GM12878 (cell line): ENCODE data around the gene COX17. TPM values are rescaled to one million over a fixed set of nuclear protein-coding genes. Genes with fewer than 3 reads are reported as not detected.

Experiments
- ATAC-seq: fragments of 200-7000 bp; cut with Tn5 transposase; 3 replicates; pipeline ENCODE4 v1.9.1; 2020; ENCODE audit warnings: mild to moderate bottlenecking, moderate library complexity
- BruUV-seq: library from RNA; stranded (reverse); fragments of 400-500 nt; replicated peaks from 2 replicates; lab custom pipeline; 2021; lab: Mats Ljungman, UMichigan
- CTCF ChIA-PET: fragments of 300-600 bp; sonication (Branson Sonifier 250); formaldehyde crosslinking; extraction: SDS; loops from one replicate; lab custom pipeline; 2021; ENCODE audit warnings: inconsistent platforms; lab: Yijun Ruan, JAX
- POLR2A ChIA-PET: fragments of 350-600 bp; formaldehyde crosslinking; extraction: SDS; loops from one replicate; lab custom pipeline; 2021; ENCODE audit warnings: inconsistent platforms; lab: Charles Lee
- RAD21 ChIA-PET: fragments of 300-600 bp; sonication (Branson Sonifier 250); formaldehyde crosslinking; loops from one replicate; lab custom pipeline; 2023; ENCODE audit warnings: antibody characterized with exemption; ENCODE audit not compliant: unreplicated experiment; lab: Charles Lee
- SMC1A ChIA-PET: fragments of 300-600 bp; sonication (Branson Sonifier 250); formaldehyde crosslinking; loops from one replicate; lab custom pipeline; 2023; ENCODE audit not compliant: unreplicated experiment, uncharacterized antibody; lab: Charles Lee
- DNase-seq: peaks from one replicate; pipeline ENCODE4 v3.0.0-alpha.2; 2011; ENCODE audit warnings: low read depth, low spot score
- FAIRE-seq: peaks from 3 replicates; lab custom pipeline; 2011; peaks lifted over from hg19 to GRCh38; lab: Jason Lieb, UNC
- H2AFZ ChIP-seq: 2 replicates; pipeline ENCODE4 v1.6.0; 2011; ENCODE audit warnings: low read depth, low read length, control low read depth; ENCODE audit not compliant: control insufficient read depth
- H3K27ac ChIP-seq: 2 replicates; pipeline ENCODE4 v1.5.1; 2011; ENCODE audit warnings: control low read depth; ENCODE audit not compliant: control insufficient read depth, insufficient read depth
- H3K27me3 ChIP-seq, 2 experiments: replicated peaks in 1 of 2; 2 replicates each; pipeline versions ENCODE4 v1.6.0 to v1.6.1; 2011; ENCODE audit warnings: low read length in 1 of 2; ENCODE audit not compliant: control insufficient read depth in 2 of 2, insufficient read depth in 2 of 2
- H3K36me3 ChIP-seq, 2 experiments: 2 replicates each; pipeline ENCODE4 v1.5.1; 2011; ENCODE audit warnings: low read length in 1 of 2; ENCODE audit not compliant: control insufficient read depth in 2 of 2, insufficient read depth in 2 of 2
- H3K4me1 ChIP-seq: 2 replicates; pipeline ENCODE4 v1.6.1; 2011; ENCODE audit warnings: mild to moderate bottlenecking, low read length, moderate library complexity, mixed read lengths; ENCODE audit not compliant: control insufficient read depth, insufficient read depth
- H3K4me2 ChIP-seq: 2 replicates; pipeline ENCODE4 v1.6.0; 2011; ENCODE audit warnings: control low read depth; ENCODE audit not compliant: control insufficient read depth, insufficient read depth
- H3K4me3 ChIP-seq: fragments of 200-600 bp; sonication (generic); 2 replicates; pipeline ENCODE4 v1.5.1; 2016
- H3K79me2 ChIP-seq: 2 replicates; pipeline ENCODE4 v1.6.0; 2011; ENCODE audit warnings: low read length; ENCODE audit not compliant: control insufficient read depth, insufficient read depth
- H3K9ac ChIP-seq: 2 replicates; pipeline ENCODE4 v1.8.0; 2011; ENCODE audit warnings: low read length, control low read depth, mixed read lengths; ENCODE audit not compliant: control insufficient read depth, insufficient read depth
- H3K9me3 ChIP-seq: replicated peaks from 3 replicates; pipeline ENCODE4 v1.5.1; 2011; ENCODE audit warnings: mild to moderate bottlenecking, low read length; ENCODE audit not compliant: control insufficient read depth, insufficient read depth
- H4K20me1 ChIP-seq: 2 replicates; pipeline ENCODE4 v1.6.0; 2011; ENCODE audit not compliant: control insufficient read depth, insufficient read depth
- BCL11A ChIP-seq: IDR thresholded peaks from 2 replicates; pipeline ENCODE4 v1.6.1; 2011; ENCODE audit warnings: low read depth, low read length
- BMI1 ChIP-seq: fragments of 450-650 bp; IDR thresholded peaks from 2 replicates; pipeline ENCODE4 v1.6.1; 2016; ENCODE audit warnings: mild to moderate bottlenecking, moderate library complexity, borderline replicate concordance
- CEBPZ ChIP-seq: fragments of 150-350 bp; IDR thresholded peaks from 2 replicates; pipeline ENCODE4 v1.6.1; 2016; ENCODE audit warnings: low read depth, low read length
- CHD4 ChIP-seq: fragments of 200-600 bp; sonication (generic); IDR thresholded peaks from 2 replicates; pipeline ENCODE4 v1.6.1; 2016; ENCODE audit warnings: mild to moderate bottlenecking
- DPF2 ChIP-seq: fragments of 450-650 bp; IDR thresholded peaks from 2 replicates; pipeline ENCODE4 v1.6.1; 2017; ENCODE audit warnings: mild to moderate bottlenecking
- E2F4 ChIP-seq: IDR thresholded peaks from 2 replicates; pipeline ENCODE4 v1.6.1; 2012; ENCODE audit warnings: low read depth, low read length, improper control_type of control experiment
- EED ChIP-seq: sonication (generic); IDR thresholded peaks from 2 replicates; pipeline ENCODE4 v1.6.1; 2016; ENCODE audit warnings: antibody characterized with exemption, low read depth
- KDM1A ChIP-seq: fragments of 200-600 bp; sonication (generic); IDR thresholded peaks from 2 replicates; pipeline ENCODE4 v1.6.1; 2016; ENCODE audit warnings: borderline replicate concordance
- LARP7 ChIP-seq: fragments of 450-650 bp; IDR thresholded peaks from 2 replicates; pipeline ENCODE4 v1.6.1; 2017; ENCODE audit warnings: mild to moderate bottlenecking
- MYB ChIP-seq: fragments of 150-350 bp; IDR thresholded peaks from 2 replicates; pipeline ENCODE4 v1.6.1; 2014; ENCODE audit warnings: mild to moderate bottlenecking, low read depth, low read length, borderline replicate concordance
- NFIC ChIP-seq: IDR thresholded peaks from 2 replicates; pipeline ENCODE4 v1.6.1; 2012; ENCODE audit warnings: low read depth, mild to moderate bottlenecking, inconsistent platforms, low read length, moderate library complexity
- PBX3 ChIP-seq: IDR thresholded peaks from 2 replicates; pipeline ENCODE4 v1.6.1; 2011; ENCODE audit warnings: mild to moderate bottlenecking, low read depth, low read length, moderate library complexity; ENCODE audit not compliant: insufficient replicate concordance
- RFX5 ChIP-seq: IDR thresholded peaks from 2 replicates; pipeline ENCODE4 v1.6.1; 2011; ENCODE audit warnings: low read depth, low read length, improper control_type of control experiment
- SPI1 ChIP-seq: IDR thresholded peaks from 2 replicates; pipeline ENCODE4 v1.6.1; 2011; ENCODE audit warnings: low read depth, mild to moderate bottlenecking, low read length, moderate library complexity, borderline replicate concordance; ENCODE audit not compliant: insufficient read depth
- USF1 ChIP-seq: IDR thresholded peaks from 2 replicates; pipeline ENCODE4 v1.6.1; 2011; ENCODE audit warnings: borderline replicate concordance, low read depth, mild to moderate bottlenecking, moderate library complexity, mixed read lengths, low read length; ENCODE audit not compliant: insufficient read depth; ENCODE audit errors: extremely low read length
- WGBS: methylation state at CpG from one replicate; pipeline ENCODE4 v1.1.6; 2016; ENCODE audit warnings: low lambda C conversion rate; ENCODE audit not compliant: insufficient replicate concordance, insufficient coverage; ENCODE audit errors: missing lambda C conversion rate; 5-methylcytosine and 5-hydroxymethylcytosine counted together
- in situ Hi-C: fragments of 300-500 bp; cut with MboI; formaldehyde crosslinking; loops from 9 replicates; pipeline ENCODE4 v1.14.3; 2018; ENCODE audit warnings: mixed read lengths
- intact Hi-C: fragments of 100-400 bp; cut with micrococcal nuclease; formaldehyde crosslinking; loops from one replicate; pipeline ENCODE4 v1.14.2; 2022; ENCODE audit not compliant: unreplicated experiment
- polyA plus RNA-seq, 11 experiments: library from polyadenylated mRNA; depleted of rRNA in 4 of 11; unstranded in 6 of 11; stranded (reverse) in 5 of 11; fragments of >200 nt; fragmentation: Nextera tagmentation in 4 of 11; fragmentation: Illumina TruSeq in 1 of 11; extraction: Ambion mirVana in 4 of 11; extraction: Trizol in 1 of 11; gene quantifications; 1 replicate in 1 of 11; 2 replicates in 10 of 11; pipeline versions ENCODE4 v1.2.1 to v1.2.3, GENCODE V29; 2011 to 2016; ENCODE audit warnings: inconsistent platforms in 2 of 11, missing spikeins in 2 of 11, low read depth in 1 of 11
- total RNA-seq, 4 experiments: library from RNA; depleted of rRNA in 3 of 4; stranded (reverse); fragments of >200 nt in 3 of 4; fragmentation: Illumina TruSeq in 1 of 4; extraction: Trizol in 1 of 4; gene quantifications; 2 replicates each; pipeline versions ENCODE4 v1.2.1 to v1.2.3, GENCODE V29; 2013 to 2021

Gene COX17
- total and polyA plus RNA-seq, 10 of the 15 experiments (the other 5 are each of a cell fraction or from before 2014, with no cell fraction given), result 111 to 717 (median 243) TPM

- Histone ChIP-seq H3K36me3 (no peaks in the 10 kb centered on the region; a peak in 1 of 4 replicates), H3K4me1 (peaks cover 38% of the 10 kb centered on the region), H4K20me1 (no peaks in the 10 kb centered on the region), H3K27ac (no peak overlapping the region), H3K79me2 (no peaks in the 10 kb centered on the region), H2AFZ (no peak overlapping the region), H3K4me2 (no peak overlapping the region), H3K9ac (no peak overlapping the region), H3K9me3 (no peaks in the 10 kb centered on the region), H3K4me3 (no peak overlapping the region), H3K27me3 (no peaks in the 10 kb centered on the region)
- ChIA-PET SMC1A (interaction anchor here (9.4 kb wide), 1 partner anchor 31 kb away, joined by 128 read pairs; no protein-coding TSS in a partner anchor), CTCF (interaction anchor here (0.7 to 0.9 kb wide), 2 partner anchors 13 to 39 kb away, joined by 3 read pairs; no protein-coding TSS in a partner anchor), RAD21 (interaction anchor here (1.0 kb wide), 1 partner anchor 134 kb away, joined by 3 read pairs; no protein-coding TSS in a partner anchor), POLR2A (no interaction called here)
- intact Hi-C loops (no loop called here), in situ Hi-C loops (no loop called here)
- DNase-seq (no peak), ATAC-seq (no peak), FAIRE-seq (no peak)
- WGBS, result 85% methylated on average over 4 of the region's 4 CpGs
- BruUV-seq, result no TSS peak
- TF ChIP-seq NFIC (no peak), LARP7 (no peak), USF1 (no peak), EED (no peak), RFX5 (no peak), KDM1A (no peak), DPF2 (no peak), BMI1 (no peak), SPI1 (no peak), E2F4 (no peak), MYB (no peak), CEBPZ (no peak), PBX3 (no peak), BCL11A (no peak), CHD4 (no peak)
These were observed 44.4 kb downstream of the COX17 start for GRCh38 chr3:119632829-119633228.
